Pons (tissue), 1 donor: ENCODE measurements around the gene CREG1.

Experiments
- DNase-seq: peaks from one replicate; pipeline ENCODE4 v3.0.0-alpha.2; 2016; ENCODE audit warnings: low spot score

CREG1 gene

DNA sequence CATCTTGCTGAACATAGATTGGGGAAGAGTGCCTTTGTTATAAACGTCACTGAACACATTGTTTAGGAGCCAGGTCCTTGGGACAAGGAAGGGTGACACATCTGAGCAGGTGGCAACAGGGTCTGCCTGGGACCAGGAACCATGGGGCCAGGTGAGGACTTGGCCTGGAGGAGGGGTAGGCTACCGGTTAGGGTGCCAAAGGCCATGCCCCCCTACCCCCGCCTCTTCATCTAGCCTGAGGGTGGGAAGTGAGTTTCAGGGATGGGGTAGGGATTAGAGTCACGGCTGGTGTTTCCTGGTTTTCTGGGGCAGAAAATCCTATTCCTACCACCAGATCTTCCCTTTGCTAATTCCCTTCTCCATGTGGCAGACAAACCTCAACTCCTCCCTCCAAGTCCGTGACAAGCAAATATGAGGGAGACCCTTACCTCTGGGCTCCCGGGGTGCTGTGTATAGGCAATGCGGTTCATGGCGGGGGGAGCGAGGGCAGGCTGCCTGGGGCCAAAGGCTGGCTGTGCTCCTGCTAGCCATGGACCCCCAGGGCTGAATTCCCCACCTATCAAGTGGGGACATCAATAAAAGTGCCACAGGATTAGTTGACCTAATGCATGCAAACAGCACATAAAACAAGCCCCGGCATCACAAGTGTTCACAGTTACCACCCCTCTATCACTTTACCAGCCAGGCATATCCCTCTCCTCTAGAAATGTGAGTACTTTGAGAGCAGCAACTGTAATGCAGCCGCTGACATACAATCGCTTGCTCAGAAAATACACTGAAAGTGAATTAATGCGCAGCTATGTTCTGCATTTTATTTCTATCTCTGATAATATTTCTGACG, 49.7 kb downstream of the CREG1 start:
- no peak for DNase-seq

DNA sequence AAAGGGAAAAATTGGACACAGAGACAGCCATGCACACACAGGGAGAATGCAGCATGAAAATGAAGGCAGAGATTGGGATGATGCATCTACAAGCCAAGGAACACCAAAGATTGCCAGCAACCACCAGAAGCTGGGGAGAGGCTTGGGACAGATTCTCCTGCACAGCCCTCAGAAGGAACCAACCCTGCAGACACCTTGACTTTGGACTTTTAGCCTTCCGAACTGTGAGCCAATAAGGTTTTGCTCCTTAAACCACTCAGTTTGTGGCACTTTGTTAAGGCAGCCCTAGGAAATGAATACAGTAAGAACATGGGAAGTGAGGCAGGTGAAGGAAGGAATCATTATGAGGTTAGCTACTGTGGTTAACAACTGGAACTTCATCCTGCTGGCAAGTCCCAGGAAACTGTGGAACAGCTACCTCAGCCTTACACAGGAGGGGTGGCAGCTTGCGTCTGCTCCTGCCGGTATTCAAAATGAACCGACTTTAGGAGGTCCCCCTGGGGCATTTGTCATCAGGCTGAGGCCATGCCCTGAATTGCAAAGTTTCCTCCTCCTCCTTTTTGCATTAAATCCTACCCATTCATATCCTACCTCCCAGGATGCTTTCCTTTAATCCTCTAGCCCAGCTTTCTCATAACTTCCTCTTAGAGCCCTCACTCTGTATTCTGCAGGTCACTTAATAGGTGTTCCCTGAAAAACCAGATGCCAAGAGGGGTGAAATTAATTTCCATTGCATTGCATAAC, 50.7 kb downstream of the CREG1 start:
- DNase-seq, result no peak

DNA sequence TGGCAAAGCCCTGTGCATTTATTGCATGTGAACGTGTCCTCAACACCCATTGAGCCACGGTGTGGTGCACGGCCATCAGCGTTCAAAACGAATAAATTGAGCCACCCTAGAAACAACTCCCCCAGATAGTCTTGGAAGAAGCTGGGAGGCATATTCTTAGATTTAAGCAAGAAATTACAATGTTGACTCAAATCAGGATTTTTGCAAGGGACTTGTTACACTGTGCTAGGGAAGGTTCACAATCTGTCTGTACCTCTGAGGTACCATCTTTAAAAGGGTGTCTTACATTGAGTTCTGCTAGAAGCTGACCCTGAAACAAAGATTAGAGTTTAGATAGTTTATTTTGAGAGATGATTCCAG, 51.4 kb downstream of the CREG1 start:
- DNase-seq, result no peak

DNA sequence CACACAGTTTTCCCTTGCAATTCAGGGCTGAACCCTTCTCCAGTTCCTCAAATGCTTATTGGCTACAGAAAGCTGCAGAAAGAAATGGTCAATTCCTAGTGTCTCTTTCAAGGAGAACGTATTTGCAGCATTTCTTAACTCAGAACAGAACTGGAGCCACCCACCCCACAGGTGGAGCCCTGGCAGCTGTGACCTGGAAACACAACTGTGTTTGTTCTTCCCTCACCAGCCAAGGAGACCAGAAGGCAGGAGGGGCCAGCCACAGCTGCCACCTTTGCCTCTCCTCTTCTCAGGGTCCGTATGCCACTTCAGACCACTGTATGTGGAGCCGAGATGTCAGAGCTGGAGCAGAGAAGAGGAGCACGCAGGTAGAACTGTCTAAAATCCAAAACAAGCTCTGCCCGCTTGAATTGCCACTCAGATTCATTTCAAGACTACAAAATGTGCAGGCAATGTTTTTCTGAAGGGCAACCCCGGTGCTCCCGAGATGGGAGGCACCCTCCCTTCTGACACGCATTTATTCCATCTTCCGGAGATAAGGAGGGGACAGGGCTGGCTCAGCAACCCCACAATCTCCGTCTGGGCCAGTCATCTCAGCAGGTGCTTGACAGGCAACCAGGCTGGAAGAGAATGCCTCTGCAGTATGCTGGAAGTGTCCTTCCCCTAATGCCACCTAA, 51.9 kb downstream of the CREG1 start:
- DNase-seq, result no peak

DNA sequence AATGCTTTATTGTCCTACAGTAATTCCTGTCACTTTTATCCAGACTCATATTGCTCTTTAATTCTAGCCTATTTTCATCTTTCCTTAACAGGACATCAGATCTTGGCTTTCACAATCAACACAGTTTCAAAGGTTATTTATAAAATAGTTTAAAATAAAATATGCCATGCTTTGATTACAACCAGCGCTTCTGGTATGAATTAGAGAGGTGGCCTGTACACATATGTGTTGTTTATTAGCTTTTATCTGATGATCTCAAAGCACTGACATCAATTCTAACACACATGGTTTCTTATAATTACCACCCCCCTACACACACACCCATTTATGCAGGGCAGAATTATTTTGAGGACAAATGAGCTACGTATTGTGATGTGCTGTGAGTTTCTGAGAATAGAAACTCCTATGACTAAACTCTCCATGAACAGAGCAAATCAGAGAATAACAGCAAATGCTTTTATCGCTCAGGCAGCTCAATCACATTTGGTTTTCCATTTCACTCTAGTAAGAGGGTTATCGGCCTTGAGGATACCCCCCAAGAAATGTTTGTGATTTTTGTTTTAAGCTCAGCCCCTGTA, 53.2 kb downstream of the CREG1 start:
- no peak for DNase-seq

DNA sequence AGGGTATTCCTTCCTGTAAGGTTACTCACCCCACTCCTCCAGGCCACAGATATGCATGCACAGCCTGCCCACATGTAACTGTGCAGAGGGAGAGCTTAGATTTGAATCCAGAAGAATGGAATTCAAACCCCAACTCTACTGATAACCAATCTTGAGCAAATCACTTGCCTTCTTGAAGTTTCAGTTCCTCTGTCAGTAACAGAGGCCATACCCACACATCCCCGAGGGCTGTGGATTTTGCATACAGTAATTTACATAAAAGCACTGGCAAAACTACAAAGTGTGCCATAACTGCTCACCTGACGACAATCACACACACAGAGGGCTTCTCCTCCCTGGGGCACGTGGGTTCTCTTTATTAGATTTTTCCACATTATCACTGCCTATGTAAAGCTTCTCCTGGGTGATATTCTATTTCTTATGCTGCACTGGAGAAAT, 53.9 kb downstream of the CREG1 start:
- DNase-seq, result no peak

DNA sequence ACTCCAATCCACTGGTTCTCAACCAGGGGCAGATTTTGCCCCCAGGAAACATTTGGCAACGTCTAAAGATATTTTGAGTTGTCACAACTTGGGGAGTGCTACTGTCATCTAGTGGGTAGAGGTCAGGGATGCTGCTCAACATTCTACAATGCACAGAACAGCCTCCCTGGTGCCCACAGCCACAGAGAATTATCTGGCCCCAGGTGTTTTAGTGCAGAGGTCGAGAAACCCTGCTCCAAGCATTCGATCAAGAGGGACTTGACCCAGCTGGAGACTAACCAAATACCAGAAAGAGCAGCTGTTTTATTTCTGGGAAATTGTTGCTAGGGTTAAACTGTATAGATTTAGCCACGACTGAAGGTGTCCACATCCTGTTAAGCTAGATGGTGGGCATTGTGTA, 54.5 kb downstream of the CREG1 start:
- no peak for DNase-seq

DNA sequence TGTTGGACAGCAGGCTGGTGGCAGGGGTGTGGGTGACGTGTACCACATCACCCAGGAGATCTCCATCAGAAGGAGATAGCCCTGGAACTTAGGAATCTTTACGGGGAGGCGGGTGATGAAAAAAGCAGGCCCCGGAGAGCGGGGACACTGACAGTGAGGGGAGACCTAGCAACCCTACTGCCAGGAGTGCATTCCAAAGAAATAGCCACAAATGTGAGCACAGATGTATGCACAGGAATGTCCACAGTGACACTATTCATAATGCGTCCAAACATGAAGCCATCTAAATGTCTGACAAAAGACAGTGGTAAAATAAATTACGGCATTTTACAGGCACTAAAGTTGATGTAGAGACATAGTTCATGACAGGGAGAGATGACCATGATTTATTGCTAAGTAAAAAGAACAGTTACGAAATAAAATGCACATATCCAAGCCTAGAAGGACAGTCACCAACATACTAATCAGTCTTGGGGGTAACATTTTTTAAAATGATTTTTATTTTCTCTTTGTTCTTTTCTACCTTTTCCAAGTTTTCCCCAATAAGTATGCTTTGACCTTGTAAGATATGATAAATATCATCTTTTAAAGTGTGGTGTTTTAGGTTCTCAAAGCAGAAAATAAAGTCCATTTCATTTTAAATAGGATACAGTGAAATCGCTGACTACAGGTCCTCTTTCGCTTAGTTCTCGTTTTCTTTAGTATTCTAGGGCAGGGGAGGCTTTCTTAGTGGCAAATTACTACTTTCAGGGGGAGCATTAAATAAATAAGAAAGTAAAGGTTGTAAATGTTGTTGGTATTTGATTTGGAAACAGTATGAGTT, 56.6 kb downstream of the CREG1 start:
- no peak for DNase-seq

DNA sequence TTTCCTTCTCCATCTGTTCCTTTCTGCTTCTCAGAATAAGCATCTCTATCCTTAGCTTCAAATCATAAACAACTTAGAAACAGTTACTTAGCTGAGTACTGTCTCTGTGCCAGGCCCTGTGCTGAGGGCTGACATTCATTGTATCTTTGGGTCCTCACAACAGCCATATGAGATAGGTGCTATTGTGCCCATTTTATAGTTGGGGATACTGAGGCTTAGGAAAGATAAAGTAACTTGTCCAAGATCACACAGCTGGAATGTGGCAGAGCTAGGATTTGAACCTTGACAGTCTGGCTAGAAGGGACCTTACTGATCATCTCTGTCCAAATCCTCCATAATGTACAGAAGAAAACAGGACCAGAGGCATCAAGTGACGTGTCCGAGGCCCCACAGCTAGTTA, 60.2 kb downstream of the CREG1 start:
- no peak for DNase-seq

DNA sequence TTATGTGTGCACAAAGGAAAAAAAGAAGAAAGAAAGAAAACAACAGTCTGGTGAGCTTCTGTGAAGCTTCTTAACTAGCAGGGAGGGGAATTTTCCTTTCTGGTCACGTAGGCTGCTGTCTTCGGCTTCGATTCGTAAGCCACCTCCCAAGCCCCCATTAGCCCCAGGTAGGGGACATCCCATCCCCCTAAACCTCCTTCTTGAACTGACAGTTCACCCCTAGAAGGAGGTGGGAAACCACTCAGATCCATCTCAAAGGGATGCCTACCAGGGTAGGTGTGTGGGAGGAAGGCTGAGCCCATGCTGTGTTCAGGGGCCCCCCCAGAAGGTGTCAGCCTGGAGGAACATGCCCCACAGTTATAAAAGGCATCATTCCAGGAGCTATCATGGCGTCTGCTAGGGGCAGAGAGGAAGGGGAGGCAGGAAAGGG, 61.1 kb downstream of the CREG1 start:
- DNase-seq, result no peak

DNA sequence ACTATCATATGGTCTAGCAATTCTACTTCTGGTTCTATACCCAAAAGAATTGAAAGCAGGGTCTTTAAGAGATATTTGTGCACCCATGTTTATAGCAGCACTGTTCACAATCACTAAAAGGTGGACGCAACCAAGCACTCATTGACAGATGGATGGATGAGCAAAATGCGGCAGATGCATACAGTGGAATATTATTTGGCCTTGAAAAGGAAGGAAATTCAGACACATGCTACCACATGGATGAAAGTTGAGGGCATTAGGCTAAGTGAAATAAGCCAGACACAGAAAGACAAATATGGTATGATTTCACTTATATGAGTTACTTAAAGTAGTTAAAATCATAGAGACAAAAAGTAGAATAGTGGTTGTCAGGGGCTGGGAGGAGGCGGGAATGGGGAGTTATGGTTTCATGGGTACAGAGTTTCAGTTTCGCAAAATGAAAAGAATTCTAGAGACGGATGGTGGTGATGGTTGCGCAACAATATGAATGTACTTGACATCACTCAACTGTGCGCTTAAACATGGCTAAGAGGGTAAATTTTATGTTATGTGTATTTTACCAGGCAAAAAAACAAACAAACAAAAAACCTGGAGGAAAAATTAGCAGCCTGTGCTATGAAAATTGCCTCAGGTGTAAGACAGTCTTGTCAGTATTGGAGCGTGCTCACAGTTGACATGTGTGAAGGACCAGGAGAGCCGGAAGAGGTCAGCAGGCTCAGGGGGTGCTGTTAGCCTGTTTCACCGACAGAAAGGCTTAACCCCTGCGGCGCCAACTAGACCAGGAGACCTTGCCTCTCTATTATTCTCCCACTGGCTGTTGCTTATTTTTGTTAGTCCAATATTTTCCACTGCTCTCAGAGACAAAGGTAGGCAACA, 61.7 kb downstream of the CREG1 start:
- DNase-seq, result no peak
